Stimulated activated CD8-positive, alpha-beta memory T cell treated with anti-CD3 and anti-CD28 coated beads, Interleukin-2, amount 100 ng/mL, for 1 hour (primary cell): ENCODE data around the gene METRNL.
"Not testable (repeated sequence)": the region's sequence is repeated elsewhere in the genome, so short reads cannot be mapped to it uniquely, and the experiment has no call there.

Experiments used
- DNase-seq, 2 donors: peaks; one replicate each; pipeline ENCODE4 v3.0.0-alpha.2; 2020; ENCODE audit warnings: low read depth in 2 of 2

Gene METRNL

DNA sequence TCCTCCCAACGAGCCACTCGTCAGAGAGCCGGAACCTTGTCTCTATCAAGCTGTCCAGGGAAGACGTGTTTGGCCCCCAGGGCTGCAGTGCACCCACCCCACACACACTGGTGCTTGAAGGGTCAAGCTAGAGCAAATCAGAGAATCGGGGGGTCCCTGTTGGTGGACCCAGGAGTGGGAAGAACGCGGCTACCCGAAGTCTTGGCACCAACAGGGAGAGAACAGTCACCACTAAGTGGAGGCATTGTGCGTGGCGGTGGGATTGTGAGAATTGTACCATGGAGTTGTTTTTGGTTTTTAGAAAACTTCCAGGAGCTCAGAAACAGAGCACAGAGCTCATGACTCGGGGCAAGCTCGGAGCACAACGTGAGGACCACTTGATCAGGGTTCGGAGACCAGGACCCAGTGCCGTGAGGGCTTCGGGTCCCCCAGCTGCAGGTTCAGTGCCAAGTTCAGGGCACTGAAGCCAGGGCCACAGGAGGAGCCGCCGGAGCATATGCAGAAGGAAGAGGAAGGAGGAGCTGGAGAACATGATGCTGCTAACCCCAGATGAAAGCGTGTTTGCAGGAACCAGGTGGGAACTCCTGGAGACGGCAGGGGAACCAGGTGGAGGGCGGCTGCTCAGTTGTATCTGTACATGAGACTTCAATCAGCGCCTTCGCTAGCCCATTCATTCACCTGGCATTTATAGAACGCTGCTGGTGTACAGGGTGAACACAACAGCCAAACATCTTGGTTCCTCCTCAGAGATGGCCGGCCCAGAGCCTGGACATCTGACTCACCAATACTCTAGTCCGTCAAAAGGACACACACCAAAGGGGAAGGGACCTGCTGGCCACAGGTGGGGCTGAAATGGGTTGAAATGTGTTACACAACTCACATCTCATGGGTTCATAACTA lies 42.8 kb downstream of the METRNL start:
- DNase-seq: no peak

DNA sequence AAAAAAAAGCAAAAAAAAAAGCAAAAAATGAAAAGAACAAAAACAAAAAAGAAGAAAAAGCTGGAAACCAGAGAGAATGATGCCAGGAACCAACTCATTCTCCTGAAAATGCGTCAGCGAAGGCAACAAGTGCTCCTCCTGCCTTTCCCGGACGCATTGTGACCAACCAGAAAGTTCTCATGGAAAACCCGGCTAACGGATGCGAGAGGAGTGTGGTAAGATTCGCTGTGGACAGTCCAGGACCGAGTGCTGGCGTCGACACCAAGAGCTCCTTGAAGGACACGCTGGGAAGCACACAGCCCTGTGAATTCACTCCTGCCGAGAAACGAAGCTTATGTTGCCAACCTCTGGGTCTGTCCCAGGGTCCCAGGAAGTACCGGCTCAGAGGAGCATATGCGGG lies 43.4 kb downstream of the METRNL start:
- no peak for DNase-seq

DNA sequence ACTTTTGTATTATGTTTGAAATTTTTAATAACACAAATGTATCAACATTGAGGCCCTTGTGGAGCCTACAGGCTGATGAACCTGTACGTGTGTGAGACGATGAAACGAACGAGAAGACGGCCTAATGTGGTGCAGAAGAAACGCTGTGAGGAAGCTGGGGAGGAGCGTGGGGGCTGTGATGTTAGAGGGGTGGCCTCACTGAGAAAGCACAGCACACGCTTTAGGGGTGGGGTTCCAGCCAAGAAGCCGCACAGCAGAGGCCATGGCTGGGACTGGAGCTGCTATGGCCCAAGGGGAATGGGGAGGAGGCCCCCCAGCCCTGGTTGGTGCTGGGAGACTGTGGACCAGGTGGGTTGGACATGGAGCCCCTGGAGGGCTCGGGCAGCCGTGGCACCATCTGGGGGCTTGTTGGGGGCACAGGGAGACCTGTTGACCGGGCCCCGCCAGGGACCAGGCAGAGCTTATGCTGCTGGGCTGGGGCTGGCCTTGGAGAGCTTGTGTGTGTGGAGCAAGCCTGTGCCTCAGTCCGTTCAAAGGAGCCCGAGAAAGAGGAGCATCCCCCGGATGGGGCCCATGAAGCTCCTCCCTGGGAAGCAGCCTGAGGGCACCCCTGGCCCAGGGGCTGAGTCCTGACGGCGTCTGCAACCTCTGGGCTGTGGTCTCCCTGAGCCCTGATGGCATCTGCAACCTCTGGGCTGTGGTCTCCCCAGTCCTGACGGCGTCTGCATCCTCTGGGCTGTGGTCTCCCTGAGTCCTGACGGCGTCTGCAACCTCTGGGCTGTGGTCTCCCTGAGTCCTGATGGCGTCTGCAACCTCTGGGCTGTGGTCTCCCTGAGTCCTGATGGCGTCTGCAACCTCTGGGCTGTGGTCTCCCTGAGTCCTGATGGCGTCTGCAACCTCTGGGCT lies 44.7 kb downstream of the METRNL start:
- DNase-seq: no peak

DNA sequence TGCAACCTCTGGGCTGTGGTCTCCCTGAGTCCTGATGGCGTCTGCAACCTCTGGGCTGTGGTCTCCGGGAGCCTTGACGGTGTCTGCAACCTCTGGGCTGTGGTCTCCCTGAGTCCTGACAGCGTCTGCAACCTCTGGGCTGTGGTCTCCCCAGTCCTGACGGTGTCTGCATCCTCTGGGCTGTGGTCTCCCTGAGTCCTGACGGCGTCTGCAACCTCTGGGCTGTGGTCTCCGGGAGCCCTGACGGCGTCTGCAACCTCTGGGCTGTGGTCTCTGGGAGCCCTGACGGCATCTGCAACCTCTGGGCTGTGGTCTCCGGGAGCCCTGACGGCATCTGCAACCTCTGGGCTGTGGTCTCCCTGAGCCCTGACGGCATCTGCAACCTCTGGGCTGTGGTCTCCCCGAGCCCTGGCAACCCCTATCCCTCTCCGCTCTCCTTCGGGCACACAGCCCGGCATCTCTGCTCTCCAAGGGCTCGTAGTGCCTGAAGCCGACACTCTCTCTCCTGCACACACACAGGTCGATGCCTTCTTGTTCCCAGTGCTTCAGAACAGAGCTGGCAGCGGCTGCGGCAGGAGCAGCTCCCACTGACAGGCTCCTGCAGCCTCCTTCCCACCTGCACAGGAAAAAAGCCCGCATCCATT lies 45.6 kb downstream of the METRNL start:
- DNase-seq: no peak

- no peak for DNase-seq
These were observed 46.3 kb downstream of the METRNL start for GRCh38 chr17:83125515-83126274.

GRCh38 chr17:83126275-83126811 lies 46.9 kb downstream of the METRNL start:
- DNase-seq: no peak

GRCh38 chr17:83127431-83128160 lies 48.2 kb downstream of the METRNL start:
- no peak for DNase-seq

DNA sequence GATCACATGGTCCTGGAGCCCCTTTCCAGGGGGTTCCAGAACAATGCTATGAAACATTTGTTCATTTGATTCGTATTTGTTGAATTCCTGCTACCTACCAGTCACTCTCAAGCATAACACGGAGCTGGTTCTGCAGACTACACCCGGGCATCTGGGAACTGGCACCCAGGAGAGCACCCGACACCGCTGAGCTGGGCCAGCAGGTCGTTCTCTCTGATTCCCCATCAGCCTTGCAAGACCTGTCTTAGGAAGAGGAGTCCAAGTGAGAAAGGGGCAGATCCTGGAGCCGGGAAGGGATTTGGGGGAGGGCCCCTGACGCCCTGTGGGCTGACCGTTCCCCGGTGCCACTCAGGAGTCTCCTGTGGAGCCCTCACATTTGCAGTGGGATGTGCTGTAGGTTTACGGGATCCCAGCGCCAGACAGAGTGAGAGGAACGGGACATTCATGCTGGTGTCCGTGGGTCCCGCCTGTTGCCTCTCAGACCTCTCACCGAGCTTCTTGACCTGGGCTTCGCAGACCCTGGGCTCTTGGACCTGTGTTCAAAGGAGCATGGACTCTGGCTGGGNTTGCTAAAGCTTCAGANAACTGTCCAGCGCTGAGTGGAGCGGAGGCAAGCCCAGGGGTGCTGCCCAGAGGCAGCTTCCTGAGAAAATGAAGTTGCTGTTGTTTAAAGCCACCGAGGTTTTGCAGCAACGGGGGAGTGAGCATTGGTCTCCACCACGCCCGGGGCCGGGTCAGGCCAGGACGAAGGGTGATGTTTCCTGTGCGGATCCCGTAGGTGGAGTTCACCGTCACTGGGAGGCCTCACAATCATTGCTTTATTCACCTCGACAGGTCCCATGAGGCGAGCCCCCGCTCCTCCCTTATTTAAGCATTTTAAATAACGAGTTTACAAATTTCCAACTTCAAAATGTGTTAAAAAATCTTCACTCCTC lies 49.2 kb downstream of the METRNL start:
- DNase-seq: no peak

DNA sequence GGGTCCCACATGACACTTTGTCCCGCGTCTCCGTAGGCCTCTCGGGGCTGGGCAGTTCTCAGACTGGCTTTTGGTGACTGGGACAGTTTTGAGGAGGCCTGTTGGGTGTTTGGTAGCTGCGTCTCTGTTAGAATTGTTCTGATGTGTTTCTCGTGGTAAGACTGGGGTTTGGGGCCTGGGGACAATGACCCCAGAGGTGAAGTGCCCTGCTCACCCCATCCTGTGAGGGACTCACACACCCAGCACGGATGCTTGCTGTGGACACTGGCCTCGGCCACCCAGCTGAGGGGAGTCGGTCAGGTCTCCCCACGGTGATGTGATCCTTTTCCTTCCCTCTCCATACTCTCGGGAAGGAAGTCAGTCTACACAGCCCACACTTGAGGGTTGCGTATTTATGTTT lies 50.3 kb downstream of the METRNL start:
- no peak for DNase-seq

DNA sequence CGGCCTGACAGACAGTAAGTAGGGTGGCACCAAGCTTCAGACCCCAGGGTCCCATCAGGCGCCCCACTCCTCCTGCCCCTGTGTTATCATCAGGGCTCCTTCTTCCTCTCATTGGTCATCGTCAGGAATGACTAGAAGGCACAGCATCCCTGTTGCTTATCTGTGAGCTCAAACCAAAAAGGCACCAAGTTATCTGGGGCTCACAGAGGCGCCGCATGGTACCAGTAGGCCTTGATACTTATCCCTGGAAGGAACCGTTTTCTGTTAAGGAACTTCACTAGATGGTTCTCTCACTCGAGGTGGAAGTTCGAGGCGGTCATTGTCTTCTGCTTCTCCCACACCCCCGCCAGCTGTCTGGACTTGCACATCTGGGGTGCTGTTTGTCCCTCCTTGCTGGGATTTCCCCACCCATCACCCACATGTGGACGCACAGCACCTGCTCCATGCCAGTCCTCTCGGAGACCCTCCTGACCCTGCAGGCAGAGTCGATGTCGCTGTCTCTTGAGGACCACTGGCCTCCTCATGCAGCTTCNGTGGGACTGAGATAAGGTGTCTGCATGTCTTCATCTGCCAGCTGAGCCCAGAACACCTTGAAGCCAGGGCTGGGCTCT lies 52.1 kb downstream of the METRNL start:
- no peak for DNase-seq

- DNase-seq: no peak
These were observed 53.1 kb downstream of the METRNL start for GRCh38 chr17:83132251-83133081.

GRCh38 chr17:83133302-83134121 lies 54.1 kb downstream of the METRNL start:
- no peak for DNase-seq

DNA sequence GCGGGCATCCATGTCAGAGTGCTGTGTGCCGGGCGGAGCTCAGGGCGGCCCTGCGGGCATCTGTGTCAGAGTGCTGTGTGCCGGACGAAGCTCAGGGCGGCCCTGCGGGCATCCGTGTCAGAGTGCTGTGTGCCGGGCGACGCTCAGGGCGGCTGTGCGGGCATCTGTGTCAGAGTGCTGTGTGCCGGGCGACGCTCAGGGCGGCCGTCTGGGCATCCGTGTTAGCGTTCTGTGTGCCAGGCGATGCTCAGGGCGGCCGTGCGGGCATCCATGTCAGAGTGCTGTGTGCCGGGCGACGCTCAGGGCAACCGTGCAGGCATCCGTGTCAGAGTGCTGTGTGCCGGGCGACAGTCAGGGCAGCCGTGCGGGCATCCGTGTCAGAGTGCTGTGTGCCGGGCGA lies 55.0 kb downstream of the METRNL start:
- DNase-seq: not testable (repeated sequence)

GRCh38 chr17:83135692-83136091 lies 56.3 kb downstream of the METRNL start:
- DNase-seq: no peak

DNA sequence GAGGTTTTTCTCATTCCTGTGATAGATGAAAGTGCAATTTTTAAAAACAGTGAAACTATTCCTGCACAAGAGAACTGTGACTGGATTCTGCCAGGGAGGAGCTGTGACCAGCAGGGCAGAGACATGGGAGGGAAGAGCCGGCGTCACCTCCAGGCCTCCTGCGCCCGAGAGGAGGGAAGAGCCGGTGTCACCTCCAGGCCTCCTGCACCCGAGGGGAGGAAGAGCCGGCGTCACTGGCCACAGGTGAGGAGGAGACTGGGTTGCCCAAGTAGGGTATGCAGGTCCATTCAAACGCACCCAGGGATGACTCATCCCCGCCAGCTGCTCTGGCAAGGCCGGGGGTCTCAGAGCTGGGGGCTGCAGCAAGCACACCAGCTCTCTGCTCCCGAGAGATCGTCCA lies 56.7 kb downstream of the METRNL start:
- no peak for DNase-seq

DNA sequence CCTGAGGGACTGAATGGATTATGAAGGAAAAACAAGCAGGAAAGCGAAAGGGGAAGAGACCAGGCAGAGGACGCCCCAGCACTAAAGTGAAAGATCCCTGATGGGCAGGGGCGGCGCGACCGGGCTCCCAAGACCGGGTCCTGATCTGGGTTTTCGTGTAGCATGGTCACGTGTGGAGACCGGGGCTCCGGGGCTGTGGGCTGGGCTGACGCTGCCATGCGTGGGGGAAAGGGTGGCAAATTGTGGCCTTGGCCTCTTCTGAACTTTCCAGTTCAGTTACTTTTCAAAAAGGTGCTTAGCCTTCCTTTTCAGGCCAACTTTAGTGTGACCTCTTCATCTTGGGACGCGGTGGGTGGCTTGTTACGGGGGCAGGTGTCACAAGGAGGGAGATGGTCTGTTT lies 57.5 kb downstream of the METRNL start:
- no peak for DNase-seq

- DNase-seq: no peak
These were observed 58.1 kb downstream of the METRNL start for GRCh38 chr17:83137523-83137922.
